ENCODE measurements around the gene ARHGAP23.

Gene ARHGAP23

DNA sequence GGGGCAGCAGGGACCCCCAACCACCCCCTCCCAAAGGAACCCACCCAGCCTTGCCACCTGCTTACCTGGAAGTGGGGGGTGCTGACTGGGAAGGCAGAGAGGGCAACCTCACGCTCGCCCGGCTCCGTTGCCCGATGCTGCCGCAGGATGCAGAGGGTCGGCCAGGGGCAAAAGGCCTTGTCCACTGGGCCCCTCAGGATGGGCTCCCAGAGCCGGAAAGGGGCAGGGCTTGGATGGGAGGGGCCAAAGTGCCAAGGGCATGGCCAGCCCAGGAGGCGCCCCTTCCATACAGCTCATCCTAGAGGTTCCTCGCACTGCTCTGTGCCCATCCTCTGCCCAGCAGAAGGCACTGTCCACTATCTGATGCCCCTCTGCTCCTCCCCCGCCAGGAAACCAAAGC lies 118.1 kb downstream of the ARHGAP23 start:
- H3K27ac ChIP-seq = no peak overlapping the region
- TF ChIP-seq CTCF (conservative IDR thresholded peaks at IDR 0.05) = no peak
- no peak for TF ChIP-seq ZFX (IDR thresholded peaks at IDR 0.05)

GRCh38 chr17:38547444-38547843 lies 119.2 kb downstream of the ARHGAP23 start:
- TF ChIP-seq ZFX (IDR thresholded peaks at IDR 0.05) = no peak
- TF ChIP-seq CTCF (conservative IDR thresholded peaks at IDR 0.05) = no peak
- H3K27ac ChIP-seq = no peak overlapping the region

- TF ChIP-seq ZFX (IDR thresholded peaks at IDR 0.05) (no peak), CTCF (conservative IDR thresholded peaks at IDR 0.05) (no peak)
- no peak overlapping the region for H3K27ac ChIP-seq
Observed at GRCh38 chr17:38549285-38549684, 121.0 kb downstream of the ARHGAP23 start.

- no peak overlapping the region for H3K27ac ChIP-seq
- no peak for TF ChIP-seq ZFX (IDR thresholded peaks at IDR 0.05)
Observed at GRCh38 chr17:38550661-38551060, 122.4 kb downstream of the ARHGAP23 start.

DNA sequence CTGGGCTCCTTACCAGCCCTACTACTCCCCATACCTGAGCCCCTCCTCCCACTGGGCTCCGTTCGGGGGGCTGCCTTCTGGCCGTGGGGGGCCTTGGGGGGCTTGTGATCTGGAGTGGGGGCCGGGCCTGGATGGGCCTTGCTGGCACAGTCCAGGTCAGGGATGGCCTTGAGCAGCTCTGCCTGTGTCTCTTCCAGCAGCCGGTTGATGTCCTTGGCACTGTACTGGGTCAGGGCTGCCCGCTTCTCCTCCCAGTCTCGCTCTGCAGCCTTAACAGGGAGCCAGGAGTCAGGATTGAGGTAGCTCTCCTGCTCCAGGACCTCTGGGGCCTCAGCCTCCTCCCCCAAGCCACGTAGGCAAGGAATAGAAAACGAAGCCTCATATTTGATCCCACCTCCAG lies 122.9 kb downstream of the ARHGAP23 start:
- H3K27ac ChIP-seq = no peak overlapping the region
- TF ChIP-seq CTCF (conservative IDR thresholded peaks at IDR 0.05) (no peak), ZFX (IDR thresholded peaks at IDR 0.05) (no peak)

DNA sequence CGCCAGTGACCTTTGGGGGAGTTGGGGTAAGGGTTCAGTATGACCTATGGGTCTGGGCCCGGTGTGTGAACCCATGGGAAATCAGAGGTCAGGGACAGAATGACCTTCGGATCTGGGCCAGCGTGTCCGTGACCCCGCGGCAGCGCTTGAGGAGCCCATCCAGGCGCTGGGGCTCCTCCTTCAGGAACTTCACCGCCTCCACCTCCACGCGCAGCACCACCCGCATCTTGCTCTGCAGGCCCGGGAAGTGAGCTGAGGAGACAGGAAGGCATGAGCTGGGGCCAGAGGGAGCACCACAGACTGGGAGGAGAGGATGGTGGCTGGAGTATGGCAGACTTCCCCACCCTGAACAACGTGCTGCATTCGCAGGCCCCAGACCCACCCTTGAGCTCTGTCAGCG lies 124.1 kb downstream of the ARHGAP23 start:
- H3K27ac ChIP-seq = no peak overlapping the region
- TF ChIP-seq CTCF (conservative IDR thresholded peaks at IDR 0.05) = no peak

DNA sequence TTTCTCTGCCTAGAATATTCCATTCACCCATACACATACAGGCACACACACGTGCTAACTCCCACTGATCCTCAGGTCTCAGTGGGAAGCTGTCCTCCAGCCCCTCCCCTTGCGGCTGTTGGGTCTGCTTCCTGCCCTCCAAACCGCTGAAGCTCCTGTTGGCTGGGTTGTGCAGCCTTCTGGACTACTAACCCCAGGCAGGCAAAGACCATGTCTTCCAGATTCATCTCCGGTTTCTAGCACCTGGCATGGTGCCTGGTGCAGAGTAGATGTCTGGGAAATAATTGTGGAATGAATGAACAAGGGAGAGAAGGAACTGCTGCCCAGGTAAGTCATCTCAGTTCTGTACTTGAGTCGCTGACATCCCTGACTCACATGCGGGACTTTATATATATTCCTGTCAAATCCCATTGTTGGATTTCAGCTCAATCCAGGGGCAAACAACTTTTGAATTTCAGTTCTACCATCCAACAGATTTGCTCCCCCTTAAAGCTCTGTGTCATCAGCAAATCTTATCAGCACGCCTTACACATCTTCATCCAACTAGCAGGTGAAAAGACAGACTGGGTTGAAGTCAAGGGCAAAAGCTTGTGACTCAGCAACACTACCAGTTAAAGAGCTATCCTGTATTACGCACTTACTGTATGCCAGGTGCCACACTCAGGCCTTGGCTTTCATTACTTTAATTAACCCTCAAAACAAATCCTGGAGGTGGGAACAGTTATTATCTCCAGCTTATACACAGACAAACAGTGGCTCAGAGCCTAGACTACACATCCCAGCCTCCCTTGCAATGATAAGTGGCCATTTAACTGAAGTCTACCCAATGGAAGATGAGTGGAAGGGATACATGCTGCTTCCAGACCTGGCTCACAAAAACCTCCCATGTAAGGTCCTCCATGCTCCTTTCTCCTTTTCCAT lies 126.4 kb downstream of the ARHGAP23 start:
- TF ChIP-seq ZFX (IDR thresholded peaks at IDR 0.05) (no peak), CTCF (conservative IDR thresholded peaks at IDR 0.05) (no peak)
- no peak overlapping the region for H3K27ac ChIP-seq

DNA sequence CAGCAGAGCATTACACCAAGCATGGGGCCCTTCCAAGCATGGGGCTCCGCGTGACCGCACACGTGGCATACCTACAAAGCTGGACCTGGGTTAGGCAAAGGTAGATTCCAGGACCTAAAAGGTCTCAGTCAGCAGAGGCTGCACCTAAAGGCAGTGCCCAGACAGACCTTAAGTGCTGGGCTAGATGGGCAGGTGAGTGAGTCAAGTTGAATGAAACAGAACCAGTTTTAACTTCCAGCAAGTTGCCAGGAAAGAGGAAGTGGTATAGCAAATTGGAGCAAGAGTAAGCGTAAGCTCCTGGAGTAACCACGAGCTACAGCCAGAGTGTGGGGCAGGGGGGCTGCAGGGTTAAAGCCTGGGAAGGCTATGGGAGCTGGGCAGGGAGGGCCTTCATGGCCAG lies 128.0 kb downstream of the ARHGAP23 start:
- no peak overlapping the region for H3K27ac ChIP-seq
- TF ChIP-seq CTCF (conservative IDR thresholded peaks at IDR 0.05) (no peak), ZFX (IDR thresholded peaks at IDR 0.05) (no peak)

Measured in C4-2B (cell line).